HG03460 (cell line): ENCODE data around the gene S1PR3.

Experiments used
- ATAC-seq: cut with Tn5 transposase; IDR thresholded peaks from one replicate; pipeline ENCODE4 v1.9.1; 2021; ENCODE audit not compliant: unreplicated experiment

The S1PR3 gene

DNA sequence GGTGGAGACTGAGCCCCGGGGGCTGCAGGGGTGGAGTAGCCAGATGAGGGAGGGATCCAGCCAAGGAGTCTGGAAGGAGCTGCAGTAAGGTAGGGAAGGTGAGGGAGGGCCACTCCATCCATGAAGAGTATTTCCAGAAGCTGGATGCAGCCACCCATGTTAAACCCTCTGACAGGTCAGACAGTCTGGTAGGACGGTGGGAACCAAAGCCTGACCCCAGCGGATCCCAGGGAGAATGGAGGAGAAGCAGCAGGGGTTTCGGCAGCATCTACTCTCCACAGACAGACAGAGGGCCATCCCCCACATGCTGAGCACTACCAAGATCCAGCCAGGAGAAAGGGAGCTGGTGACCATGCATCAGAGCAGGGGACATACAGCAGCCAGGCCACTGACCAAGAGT, 22.5 kb upstream of the S1PR3 start:
- ATAC-seq = no peak

DNA sequence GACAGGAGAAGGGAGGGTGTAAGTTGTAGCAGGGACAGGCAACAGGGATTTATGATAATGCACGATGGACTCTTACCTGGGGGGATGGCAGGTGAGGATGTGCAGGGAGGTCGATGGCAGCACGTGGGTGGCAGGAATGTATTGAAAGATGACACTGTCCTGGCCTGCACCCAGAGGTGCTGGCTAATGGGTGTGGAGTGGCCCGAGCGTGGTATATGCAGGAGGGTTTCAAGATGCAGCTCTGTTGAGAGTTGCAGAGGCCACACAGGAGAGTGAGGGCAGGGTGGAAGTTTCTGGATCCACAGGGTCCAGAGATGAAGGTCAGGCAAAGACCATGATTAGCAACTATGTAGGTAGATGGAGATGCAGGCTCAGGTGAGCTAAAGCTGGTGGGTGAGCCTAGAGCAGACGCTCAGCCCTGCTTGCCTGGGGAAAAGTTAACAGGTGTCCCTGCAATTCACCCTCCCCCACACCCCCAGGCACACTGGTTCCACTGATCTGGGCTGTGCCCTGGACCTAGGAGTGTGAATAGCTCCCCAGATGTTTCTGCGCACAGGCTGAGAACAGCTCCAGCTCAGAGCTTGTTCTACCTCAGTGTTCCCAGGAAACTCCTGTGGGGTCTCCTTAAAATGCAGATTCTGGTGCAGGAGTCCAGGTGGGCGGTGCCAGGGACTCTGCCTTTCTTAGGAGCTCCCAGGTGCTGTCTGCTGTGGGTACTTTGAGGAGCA, 21.5 kb upstream of the S1PR3 start:
- ATAC-seq = no peak

DNA sequence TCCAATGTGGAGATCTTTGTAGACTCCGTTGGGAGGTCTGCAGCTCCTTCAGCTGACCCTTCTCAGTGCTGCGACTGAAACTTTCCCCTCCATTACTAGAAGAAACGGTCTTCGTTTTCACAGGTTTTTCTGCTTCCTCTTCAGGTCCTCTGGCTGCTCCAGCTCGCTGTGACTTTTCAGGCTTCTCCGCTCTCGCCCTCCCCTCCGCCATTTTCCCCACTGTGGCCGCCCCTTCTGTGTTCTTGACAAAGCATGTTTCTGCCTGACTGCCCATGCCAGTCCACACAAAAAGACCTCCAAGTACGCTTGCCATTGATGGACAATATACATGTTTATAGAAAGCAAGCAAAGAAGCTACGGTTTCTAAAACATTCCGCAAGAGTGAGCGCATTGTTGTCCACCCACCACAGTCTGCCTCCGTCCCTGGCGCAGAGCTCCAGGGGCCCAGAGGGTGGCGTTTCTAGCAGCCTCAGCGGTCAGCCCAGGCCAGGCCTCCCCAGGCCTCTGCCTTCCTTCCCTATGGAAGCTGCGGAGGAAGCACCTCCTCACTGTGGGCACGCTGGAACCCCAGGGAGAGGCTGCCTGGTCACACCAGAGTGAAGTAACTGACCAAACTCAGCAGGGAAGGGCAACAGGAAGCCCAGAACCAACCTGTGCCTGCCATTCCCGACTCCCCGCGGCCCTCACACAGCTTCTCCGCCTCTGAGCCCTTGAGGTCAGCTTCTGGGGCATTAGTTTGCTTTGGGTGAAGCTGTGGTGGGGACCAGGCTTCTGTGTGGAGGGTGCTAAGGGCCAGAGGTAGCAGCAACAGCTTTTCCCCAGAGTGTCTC, 19.9 kb upstream of the S1PR3 start:
- no peak for ATAC-seq

DNA sequence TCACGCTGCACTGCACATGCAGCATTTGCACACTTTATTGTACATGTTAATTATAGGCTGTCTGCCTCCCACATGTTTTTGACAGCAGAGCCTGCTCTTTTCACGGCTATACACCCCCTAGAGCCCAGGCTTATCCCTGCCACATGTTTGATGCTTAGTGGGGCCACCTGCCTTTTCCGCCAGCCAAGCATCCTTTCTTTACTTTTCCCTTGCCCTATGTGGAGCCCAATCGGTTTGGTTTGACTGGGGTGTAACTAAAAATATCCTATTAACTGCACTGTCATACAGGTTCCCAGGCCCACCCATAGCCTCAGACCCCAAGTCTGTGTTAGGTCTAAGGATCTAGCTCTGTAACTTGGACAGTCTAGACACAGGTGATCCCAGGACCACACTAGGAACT, 18.9 kb upstream of the S1PR3 start:
- ATAC-seq = no peak

DNA sequence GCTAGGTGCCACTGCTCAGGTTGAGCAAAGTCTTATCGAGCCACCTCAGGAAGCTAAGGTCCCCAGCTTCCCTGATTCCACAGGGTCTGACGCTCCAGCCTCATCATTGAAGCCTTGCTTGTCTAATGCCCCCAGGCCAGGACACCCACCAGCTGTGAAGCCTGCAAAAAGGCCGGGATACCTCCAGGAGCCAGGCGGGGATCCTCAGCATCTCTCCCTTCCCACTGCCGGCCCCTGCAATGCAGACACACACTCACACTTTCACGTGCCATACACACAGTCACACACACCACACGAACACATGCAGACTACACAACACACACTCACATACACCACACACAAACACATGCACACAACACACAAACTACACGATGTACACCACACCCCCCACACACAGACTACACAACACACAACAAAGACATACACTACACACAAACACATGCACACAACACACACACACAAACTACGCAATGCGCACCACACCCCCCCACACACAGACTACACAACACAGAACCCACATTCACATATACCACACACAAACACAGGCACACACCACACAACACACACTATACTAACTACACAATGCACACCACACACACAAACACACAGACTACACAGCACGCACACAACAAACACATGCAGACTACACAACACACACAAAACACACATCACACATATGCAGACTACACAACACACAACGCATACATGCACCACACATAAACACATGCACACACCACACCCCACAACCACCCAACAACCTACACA, 17.8 kb upstream of the S1PR3 start:
- ATAC-seq = no peak

DNA sequence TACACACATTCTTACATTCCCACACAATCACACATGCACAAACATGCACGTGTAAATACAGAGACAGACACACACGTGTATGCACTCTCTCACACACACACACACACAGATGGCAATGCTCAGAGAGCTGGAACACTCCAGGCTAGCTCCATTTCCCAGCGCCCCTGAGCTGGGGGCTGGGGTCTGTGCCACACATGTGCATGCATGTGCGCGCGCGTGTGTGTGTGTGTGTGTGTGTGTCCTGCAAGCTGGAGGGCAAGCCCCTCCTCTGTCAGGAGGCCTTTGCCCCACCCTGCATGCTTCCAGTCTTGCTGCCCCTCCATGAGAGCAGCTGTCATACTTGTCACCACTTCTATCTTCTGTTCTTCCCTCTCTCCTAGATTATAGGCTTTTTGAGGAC, 16.6 kb upstream of the S1PR3 start:
- ATAC-seq = no peak

DNA sequence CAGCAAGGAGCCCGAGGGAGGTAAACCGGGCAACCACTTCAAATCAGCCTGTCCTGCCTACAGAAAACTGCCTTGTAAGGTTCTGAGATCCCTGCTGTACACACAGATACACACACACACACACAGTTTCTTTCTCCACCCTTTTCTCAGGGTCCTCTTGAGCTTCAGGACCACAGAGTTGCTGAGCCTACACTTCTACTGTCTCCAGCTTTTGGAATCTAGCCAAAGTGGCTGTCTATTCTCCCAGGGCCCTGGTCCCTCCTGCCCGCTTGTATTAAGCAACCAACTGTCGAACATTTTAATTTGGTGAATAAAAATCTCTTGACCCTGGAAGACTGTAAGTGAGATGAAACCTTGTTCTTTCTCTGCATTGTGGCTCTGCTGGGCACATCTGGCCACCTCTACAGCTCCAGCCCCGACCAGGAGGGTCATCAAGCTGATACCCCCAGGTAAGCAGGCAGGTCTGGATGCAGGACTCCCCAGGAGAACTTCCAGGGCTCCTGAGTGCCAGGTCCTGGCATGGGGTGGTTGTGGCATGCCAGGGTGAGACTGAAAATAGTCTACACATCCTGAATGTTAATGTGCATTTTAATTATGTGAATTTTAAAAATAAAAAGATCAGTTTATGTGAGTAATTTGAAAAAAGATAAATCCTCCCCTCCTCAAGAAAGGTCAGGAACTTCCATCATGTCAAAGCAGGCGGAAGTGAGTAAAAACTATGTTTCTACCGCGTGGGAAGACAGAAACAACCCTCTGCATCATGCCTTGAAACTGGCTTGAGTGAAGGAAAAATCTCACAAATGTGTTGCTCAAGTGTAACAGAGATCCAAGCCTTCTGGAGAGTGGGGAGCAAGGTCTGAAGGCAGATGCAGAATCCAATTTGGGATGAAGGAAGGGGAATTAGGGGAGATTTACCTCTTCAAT, 15.0 kb upstream of the S1PR3 start:
- no peak for ATAC-seq

DNA sequence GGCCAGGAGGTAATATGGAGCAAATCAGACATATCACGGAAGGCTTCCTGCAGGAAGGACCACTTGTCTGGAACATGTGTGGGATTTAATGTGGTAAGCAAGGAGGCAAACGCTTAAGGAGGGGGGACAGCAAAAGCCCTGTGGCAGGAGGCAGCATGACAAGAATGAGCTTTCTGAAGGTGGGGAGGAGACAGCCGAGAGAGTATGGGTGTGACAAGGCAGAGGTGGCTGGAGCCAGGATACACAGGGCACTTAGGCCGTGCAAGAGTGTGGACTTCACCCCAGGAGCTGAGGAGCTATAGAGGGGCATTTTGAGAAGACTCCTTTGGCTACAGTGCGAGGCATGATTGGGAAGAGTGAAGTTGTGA, 14.4 kb upstream of the S1PR3 start:
- no peak for ATAC-seq

DNA sequence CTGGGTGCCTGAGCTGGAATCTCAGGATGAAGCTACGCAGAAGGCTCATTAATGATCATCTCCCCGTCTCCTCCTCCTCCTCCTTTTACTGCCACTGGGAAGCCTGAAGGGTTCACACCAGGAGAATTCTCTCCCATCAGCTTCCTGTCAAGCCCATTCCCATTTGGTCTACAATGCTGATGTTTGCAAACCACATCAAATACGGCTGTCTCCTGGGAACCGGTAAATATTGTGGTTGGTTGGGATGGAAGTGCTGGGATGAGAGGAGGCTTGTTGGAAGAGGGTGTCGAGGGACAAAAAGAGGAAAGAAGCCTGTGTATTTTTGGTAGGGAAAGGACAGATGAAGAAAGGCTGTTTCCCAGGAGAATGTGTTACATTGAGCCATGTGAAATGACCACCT, 13.2 kb upstream of the S1PR3 start:
- no peak for ATAC-seq

DNA sequence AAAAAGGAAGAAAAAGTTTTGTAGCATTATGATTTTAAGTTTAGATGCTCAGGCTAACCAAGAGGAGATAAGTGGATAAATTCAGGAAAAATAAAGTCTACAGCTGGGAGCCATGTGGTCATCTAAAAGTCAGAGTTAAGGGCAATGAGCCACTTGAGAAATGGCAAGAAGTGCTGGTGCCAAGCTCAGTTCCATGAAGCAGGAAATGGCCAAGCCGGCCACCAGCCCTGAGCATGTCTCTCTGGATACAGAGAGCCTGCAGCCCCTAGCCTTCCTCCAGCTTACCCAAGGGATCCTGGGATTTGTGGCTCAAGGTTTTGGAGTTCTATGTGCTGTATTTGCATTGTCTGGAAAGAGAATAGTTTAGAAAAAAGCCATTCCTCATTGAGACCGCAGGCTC, 12.2 kb upstream of the S1PR3 start:
- no peak for ATAC-seq

DNA sequence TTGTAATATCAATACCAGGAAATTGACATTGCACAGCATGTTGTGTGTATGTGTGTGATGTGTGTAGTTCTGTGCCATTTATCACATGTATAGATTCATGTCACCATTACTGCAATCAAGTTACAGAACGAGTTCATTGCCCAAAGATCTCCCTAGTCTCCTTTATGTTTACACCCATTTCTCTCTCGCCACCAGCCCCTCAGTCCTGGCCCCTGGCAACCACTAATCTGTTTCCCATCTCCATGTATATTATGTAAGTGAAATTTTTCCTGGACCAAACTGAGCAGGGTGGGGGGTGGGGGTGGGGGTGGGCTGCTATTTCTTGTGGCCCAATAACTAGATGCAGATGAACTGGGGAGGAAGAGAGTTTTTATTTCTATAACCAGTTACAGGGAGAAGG, 11.5 kb upstream of the S1PR3 start:
- no peak for ATAC-seq

DNA sequence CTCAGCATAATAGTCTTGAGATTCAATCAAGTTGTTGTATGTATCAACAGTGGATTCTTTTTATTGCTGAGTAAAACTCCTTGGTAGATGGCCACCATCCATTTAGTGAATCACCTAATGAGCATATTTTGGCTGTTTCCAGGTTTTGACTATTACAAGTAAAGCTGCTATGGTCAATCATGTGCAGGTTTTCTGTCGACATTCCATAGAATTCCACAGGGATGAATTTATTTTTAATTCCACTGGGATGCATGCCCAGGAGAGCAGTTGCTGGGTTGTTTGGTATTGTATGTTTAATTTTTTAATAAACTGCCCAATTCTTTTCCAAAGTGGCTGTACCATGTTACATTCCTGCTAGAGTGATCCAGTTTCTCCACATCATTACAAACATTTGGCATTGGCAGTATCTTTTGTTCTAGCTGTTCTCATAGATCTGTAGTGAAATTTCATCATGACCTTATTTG, 10.5 kb upstream of the S1PR3 start:
- no peak for ATAC-seq

DNA sequence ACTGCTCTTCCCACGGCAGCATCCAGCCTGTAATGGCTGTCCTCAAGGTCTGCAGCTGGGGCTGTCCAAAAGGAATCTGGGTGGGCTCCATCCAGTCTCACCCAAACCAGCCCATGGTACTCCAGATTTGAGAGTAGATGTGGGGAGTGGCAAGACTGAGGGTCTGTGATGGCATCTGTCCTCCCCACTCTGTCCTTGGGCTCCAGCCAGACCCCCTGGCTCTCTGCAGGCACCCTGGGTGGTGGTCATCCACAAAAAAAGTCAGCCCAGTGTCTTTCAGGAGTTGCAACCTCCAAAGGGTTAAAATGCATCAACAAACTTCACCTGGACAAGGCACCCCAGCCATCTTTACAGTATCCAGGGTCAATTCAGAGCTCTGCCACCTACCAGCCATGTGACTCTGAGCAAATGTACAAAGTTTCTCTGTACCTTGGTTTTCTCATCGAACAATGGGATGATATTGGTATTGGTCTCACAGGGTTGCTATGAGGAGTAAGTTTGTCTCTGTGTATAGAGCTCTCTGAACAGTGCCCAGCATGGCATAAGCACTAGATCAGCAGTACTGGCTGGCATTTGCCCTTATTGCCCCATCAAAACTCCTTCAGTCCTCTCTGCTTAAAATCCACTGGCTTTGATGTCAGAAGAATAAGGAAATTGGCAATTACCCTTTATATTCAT, 7.3 kb upstream of the S1PR3 start:
- no peak for ATAC-seq

DNA sequence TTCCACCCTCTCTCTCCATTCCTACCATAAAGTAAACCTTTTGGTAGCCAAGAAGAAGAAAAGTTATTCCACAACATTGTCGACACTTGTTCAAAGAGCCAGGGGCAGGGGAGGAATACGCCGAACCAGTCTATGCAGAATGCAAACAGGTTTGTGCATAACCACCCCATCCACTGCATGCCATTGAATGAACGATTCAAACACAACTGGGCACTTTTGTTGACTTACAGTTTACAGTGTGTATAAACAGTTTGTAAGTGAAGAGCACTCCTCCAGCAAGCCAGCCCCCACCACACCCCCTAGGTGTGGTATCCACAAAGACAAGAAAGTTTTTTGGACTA, 6.8 kb upstream of the S1PR3 start:
- ATAC-seq = no peak

DNA sequence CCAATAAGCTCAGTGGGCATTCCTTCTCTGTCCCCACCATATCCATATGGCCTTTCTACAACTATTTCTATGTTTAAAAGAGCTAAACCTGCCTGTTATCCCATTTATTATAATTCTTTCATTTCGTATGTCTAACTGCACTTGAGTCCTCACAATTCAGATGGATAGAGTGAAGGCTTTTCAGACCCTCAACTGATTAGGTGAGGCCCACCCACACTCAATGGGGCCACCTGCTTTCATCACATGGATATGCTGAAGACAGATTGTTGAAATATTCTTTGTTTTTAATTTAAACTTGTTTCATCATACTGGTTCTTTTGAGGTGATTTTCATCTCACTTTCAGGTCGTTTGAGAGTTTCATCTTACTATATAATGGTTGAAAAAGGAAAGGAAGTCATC, 5.7 kb upstream of the S1PR3 start:
- no peak for ATAC-seq

DNA sequence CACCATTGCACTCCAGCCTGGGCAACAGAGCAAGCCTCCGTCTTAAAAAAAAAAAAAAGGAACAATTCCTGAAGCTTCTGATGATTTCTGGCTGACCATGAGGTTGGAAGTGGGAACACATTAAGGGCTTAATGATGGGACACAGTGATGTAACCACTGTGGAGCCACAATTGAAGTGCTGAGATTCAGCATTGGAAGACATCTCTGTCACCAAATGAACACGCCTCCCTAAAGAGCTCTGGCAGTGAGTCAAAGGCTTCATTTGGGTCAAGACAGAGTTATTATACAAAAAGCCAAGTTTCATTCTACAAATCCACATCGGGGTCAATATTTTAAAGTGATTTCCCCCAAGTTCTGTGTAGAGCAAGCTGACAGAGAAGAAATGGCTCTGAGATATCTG, 4.5 kb upstream of the S1PR3 start:
- no peak for ATAC-seq

DNA sequence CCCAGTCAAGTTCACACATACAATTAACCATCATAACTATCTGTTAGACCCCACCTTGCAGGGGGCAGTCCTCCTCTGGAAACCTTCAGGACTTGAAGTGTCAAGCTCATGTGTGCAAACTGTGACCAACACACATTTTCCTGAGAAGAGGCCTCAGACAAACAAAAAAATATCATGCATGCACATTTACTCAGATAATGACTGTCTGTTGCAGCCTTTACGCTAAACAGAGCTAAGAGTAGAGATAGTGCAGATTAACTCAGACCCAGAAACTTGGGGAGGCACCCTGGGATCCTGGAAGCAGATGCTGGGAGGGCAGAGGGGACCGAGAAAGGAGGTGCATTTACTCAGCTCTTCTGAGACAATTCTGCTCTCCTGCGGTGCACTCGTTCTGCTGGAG, 3.6 kb upstream of the S1PR3 start:
- ATAC-seq = no peak

DNA sequence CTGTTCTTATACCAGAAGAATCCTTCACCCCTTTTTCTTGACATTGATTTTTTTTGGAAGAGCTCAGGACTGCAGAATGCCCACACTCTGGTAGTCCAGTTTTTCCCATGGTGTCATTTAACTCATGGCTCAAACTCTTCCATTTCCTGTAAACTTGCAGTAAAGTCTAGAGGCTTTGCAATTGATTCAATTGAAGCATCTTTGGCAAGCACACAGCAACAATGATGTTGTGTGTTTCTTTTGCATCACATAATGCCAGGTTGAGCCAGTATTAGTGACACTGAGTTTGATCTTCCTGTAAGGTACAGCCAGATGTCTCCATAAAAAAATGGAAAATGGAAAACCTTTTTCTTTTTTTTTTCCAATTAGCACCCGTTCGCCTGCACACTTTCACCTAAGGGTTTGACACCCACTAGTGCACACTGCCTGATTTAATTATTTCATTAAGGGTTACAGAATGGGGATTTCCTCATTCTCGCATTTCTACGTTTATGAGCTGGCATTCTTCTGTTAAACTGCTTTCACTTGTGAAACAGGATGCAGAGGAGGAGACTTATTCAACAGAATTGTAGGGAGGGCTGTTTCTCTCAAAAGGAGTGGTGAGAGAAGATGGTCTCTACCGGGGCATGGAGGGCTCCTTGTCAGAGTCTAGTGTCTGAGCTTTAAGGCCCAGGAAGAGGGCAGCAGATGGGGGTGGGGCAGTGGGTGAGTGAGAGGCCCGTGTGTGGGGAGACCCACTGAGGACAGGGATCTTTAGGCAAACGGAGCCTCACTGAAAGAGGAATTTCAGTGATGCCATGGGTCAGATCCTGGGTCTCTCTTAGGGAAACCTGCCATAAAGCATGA, 2.2 kb upstream of the S1PR3 start:
- no peak for ATAC-seq

DNA sequence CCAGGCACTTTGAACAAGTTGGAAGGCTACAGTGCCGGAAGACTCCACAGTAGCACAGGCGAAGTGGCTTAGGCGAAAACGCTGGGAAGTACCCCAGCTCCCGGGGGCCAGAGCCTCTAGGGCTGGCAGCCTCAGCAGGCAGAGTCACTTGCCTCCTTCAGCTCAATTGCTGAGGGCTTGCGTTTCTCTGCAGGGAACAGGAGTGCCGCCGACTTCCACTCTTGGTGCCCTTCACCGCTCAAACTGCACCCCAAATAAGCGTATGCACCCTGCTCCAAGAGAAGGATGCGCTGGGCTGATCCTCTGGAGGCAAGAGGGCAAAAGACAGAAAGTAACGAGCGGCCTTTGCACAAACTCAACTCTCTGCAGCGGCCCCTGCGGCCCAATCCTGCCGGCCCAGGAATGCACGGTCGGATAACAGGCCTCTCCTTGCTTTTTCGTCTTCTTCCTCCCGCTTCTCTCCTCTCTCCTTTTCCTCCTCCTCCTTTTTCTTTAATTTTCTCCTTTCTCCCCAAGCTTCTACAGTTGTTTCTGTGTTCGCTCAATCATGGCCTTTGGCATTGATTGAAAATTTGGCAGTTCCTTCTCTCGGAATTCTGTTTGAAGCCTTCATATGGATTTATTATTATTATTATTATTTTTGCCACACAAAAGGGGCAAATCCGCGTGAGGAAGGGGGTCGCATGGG, 1.1 kb upstream of the S1PR3 start:
- no peak for ATAC-seq
